ENCODE data around the gene BARHL1.

BARHL1 gene

DNA sequence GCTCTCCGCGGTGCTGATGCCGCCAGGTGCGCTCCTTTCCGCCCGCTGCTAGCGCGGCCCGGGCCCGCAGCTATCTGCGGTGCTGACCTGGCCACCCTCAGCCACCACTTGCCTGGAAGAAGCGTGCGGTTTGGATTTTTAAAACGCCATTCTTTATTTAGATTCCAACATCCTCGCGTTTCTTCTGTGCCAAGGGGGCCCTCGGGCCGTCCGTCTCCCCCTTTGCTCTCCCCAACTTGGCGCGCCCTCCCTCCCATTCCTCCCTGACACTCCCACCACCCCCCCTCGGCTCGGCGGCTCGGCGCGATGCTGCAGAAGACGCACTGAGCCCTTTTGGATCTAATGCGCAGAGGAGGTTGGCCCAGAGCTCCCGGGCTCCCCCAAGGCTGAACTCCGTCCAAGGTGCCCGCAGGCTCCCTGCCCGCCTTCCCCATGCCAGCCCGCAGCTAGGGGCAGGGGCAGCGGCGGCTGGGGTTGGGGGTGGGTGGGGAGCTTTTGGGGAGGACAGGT, at the start of gene BARHL1:
BARHL1 (plus strand) TSS at position 331 of the 510 bp plus-strand sequence. CDS start 192 bp downstream, outside the sequence.
- DNase-seq (ENCODE audit: low read depth in 2 of 2): no peak

GRCh38 chr9:132534832-132535231, 47.6 kb upstream of the BARHL1 start:
- DNase-seq (ENCODE audit: low read depth in 2 of 2): no peak

- no peak for DNase-seq (ENCODE audit: low read depth in 2 of 2)
Observed at GRCh38 chr9:132536124-132536523, 46.3 kb upstream of the BARHL1 start.

GRCh38 chr9:132537352-132537751, 45.1 kb upstream of the BARHL1 start:
- DNase-seq (ENCODE audit: low read depth in 2 of 2): no peak

GRCh38 chr9:132538071-132538470, 44.3 kb upstream of the BARHL1 start:
- no peak for DNase-seq (ENCODE audit: low read depth in 2 of 2)

GRCh38 chr9:132539096-132539495, 43.3 kb upstream of the BARHL1 start:
- no peak for DNase-seq (ENCODE audit: low read depth in 2 of 2)

DNA sequence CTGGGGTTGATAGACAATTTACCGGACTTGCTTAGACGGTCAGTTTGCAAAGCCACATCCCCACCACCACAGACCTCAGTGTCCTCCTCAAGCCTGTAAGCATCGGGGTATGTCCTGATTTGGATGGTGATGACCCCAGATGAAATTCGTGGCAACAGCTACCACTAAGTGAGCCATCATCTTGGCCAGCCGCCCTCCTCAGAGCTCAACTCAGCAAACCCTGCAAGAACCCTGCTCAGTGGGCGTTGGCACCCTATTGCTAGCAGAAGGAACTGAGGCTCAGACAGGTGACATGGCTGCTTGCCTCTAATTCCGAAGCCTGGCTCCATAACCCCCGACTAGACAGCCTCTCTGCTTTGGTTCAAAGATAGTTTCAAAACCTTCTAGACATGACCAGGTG, 41.4 kb upstream of the BARHL1 start:
- DNase-seq (ENCODE audit: low read depth in 2 of 2): no peak

GRCh38 chr9:132541870-132542830, 40.3 kb upstream of the BARHL1 start:
- DNase-seq (ENCODE audit: low read depth in 2 of 2): no peak

- DNase-seq (ENCODE audit: low read depth in 2 of 2): no peak
Observed at GRCh38 chr9:132543251-132543650, 39.2 kb upstream of the BARHL1 start.

DNA sequence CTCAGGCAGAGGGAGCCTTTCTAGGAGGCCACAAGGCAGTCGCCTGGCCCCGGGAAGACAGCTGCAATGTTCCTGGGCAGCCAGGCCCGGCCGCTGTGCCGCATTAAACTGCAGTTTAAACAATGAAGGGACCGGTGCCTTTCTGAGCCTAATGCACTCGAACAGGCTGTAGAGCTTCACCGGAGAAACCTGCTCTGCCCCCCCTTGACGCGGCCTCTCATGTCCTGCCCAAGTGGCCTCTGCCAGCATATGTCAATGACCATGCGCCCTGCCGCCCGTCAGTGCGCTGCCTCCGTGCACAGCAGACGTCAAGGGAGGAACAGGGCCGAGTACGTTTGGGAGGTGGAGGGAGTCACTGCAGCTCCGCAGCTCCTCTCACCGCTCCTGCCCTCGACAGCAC, 38.4 kb upstream of the BARHL1 start:
- DNase-seq (ENCODE audit: low read depth in 2 of 2): no peak

- no peak for DNase-seq (ENCODE audit: low read depth in 2 of 2)
Observed at GRCh38 chr9:132545578-132545977, 36.8 kb upstream of the BARHL1 start.

DNA sequence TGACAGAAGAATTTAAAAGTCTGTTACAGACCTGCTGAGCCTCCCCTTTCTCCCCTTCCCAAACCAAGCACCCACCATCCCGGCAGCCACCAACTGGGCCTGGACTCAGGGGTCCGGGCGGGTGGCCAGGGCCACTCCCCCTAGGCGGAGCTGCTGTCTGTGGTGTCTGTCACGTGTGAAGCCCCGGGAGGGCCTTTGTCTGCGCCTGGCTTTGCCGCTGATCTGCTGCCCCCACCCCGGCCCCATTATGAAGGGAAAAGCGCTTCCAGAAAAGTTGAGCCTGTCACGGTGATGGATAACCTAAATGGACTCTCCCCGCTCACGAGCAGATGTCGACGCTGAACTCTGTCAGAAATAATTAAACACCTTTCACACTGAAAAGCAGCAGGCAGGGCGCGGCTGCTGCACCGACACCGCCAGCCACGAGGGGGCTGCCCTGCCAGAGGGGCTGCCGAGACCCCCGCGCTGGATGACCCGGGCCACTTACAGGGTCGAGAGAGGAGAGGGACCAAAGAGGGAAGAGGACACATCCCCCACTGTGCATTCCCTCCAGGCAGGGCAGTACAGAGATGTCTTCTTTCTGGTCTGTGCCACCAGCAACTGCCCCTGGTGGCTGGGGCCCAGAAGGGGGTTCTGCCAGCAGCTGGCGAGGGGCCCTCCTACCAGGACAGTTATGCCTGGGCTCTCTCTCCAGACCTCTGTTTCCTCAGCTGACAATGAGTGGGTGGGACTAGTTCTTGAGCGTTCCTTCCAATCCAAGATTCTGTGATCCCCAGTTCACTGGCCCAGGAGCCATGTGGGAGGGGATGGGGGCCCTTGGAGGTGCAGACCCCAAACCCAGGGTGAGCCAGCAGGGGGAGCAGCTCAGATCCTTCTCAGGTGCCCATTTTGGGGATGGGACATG, 36.0 kb upstream of the BARHL1 start:
- no peak for DNase-seq (ENCODE audit: low read depth in 2 of 2)

GRCh38 chr9:132547052-132547431, 35.4 kb upstream of the BARHL1 start:
- no peak for DNase-seq (ENCODE audit: low read depth in 2 of 2)

DNA sequence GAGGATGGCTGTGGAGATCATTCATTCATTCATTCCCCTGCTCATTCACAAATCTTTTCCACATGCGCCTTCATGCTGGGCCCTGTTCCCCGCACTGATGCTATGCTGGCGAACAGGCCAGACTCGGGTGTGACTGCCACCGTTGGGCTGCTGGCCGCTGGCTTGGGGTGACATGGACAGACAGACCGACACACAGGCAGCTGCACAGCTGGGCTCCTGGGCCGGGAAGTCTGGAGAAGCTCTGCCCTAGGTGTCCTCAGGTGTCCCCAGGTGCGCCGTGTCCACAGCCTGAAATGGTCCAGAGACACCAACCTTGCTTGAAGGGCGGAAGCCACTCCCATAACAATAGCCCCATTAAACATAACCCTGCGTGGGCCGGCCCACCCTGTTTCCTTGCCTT, 35.0 kb upstream of the BARHL1 start:
- no peak for DNase-seq (ENCODE audit: low read depth in 2 of 2)

DNA sequence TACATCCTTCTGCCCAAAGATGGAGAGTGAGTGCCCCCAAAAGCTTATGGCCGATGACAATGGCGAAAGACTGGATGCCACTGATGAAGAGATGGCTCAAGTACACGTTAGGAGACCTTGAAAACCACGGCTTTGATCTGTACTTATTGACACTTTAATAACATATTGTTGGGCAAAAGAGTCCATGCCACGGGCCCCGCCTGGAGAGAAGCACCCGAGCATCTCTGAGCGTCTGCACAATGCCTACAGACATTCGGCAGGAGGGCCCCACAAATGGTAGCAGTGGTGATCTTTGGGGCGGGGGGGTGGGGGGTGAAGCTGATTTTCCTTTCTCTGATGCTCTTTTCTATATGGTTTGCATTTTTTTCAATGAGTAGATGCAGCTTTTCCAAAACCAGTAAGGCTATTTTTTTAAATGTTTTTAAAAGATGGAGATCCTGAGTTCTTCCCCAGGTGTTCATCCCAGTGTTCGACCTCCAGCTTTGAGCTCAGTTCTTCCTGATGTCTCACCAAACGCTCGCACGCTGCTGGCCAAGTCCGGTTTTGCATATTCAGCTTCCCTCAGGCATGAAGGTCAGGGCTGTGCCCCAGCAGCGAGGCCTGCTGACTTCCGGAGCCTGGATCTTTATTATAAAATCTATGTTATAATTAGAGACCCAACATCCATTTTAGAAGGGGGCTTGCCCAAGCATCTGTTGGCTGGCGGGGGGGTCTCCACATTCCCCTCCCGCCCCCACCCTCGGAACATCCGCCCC, 34.3 kb upstream of the BARHL1 start:
- DNase-seq (ENCODE audit: low read depth in 2 of 2): no peak

DNA sequence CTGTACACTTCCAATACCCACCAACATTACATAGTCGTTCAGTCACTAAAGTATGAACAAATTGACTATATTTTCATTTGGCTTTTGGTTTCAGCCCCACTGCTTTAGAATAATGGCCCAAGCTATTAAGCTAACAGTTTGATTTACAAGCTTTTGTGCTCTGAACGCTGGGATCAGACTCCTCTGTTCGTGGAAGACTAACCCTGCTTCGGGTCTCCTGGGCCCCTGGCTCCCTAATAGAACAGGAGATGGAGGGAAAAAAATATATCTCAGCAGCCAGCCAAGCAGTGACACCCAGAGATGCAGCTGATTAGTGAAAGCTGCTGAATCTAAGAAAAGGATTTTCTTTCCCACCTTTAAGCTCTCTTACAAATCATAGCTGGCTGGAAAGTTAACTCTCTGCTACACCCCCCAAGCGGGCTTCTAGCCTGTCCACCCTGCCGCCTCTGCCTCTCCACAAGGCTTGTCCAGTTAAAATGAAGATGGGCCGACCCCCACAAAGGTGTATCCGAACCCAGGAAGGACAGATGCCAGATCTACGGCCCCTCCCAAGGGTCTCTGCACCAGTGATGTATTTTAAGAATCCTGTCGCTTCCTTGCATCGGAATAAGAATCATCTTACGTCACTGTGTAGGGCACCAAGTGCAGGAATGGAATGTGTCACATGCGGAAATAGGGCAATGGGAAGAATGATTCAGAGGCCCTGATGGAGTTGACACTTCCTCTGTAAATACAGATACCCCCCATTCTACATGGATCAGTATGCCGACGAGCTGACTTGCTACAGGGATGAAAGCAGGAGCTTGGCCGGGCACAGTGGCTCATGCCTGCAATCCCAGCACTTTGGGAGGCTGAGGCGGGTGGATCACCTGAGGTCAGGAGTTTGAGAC, 33.4 kb upstream of the BARHL1 start:
- no peak for DNase-seq (ENCODE audit: low read depth in 2 of 2)

GRCh38 chr9:132551556-132551955, 30.9 kb upstream of the BARHL1 start:
- no peak for DNase-seq (ENCODE audit: low read depth in 2 of 2)

GRCh38 chr9:132552041-132552440, 30.4 kb upstream of the BARHL1 start:
- no peak for DNase-seq (ENCODE audit: low read depth in 2 of 2)

GRCh38 chr9:132554755-132555154, 27.7 kb upstream of the BARHL1 start:
- no peak for DNase-seq (ENCODE audit: low read depth in 2 of 2)

DNA sequence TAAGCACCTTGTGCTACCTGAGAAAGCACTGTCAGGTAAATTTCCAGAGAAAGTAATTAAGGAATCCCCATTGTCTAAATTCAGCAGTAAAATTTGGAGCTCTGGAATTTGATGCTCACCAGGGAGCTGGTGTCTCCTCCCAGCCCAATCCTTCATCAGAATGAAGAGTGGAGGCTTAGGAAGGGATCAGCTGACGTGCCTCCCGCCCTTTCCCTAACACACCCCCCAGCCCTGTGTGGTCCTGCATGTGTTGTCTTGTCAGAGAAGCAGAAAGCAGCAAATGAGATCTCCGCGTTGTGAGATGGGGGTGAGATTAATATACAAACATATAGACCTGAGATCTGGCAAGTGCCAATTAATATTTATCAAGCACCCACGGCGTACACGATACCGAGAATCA, 26.9 kb upstream of the BARHL1 start:
- no peak for DNase-seq (ENCODE audit: low read depth in 2 of 2)

DNA sequence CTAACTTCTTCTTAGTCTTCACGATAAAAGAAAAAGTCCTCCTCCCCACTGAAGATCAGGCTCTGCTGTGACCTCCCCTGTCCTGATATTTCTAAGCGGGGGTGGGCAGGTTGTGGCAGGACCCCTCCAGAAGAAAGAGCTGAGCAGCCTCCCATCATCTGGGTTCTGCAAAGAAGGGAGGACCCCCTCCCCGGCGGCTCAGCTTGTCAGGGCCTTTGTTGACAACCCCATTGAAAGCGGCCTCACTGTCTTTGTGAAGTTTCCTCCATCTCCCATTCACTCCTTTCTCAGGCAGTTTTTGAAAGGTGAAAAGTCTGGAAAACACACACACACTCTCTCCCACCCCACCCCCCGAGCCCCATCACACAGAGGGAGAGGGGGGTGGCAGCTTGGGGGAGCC, 26.2 kb upstream of the BARHL1 start:
- no peak for DNase-seq (ENCODE audit: low read depth in 2 of 2)

Data from stimulated activated CD4-positive, alpha-beta T cell treated with anti-CD3 and anti-CD28 coated beads, Interleukin-4, amount 100 ng/mL, for 48 hours (primary cell).